Esophagus muscularis mucosa (tissue), 4 donors: ENCODE measurements around the gene ZNF513. TPM values are rescaled to one million over a fixed set of nuclear protein-coding genes. Genes with fewer than 3 reads are reported as not detected.

Experiments
- DNase-seq: peaks from one replicate; pipeline ENCODE4 v3.0.0-alpha.2; 2017; ENCODE audit errors: extremely low spot score
- H3K27ac ChIP-seq, 4 donors: fragments of 200-600 bp; sonication (generic); replicated peaks in 1 of 4; 1 replicate in 3 of 4; 2 replicates in 1 of 4; pipeline ENCODE4 v1.5.1; 2016 to 2019; ENCODE audit warnings: mild to moderate bottlenecking in 1 of 4
- H3K27me3 ChIP-seq, 4 donors: fragments of 200-600 bp; sonication (generic); one replicate each; pipeline versions ENCODE4 v1.5.1 to v1.6.0; 2016 to 2019
- H3K36me3 ChIP-seq, 4 donors: fragments of 200-600 bp; sonication (generic); one replicate each; pipeline ENCODE4 v1.5.1; 2016 to 2019
- H3K4me1 ChIP-seq, 4 donors: fragments of 200-600 bp; sonication (generic); one replicate each; pipeline ENCODE4 v1.5.1; 2016 to 2019
- H3K4me3 ChIP-seq, 4 donors: fragments of 200-600 bp; sonication (generic); 1 replicate in 2 of 4; 2 replicates in 2 of 4; pipeline ENCODE4 v1.5.1; 2016 to 2019; ENCODE audit warnings: mild to moderate bottlenecking in 4 of 4, moderate library complexity in 1 of 4
- H3K9me3 ChIP-seq, 4 donors: fragments of 200-600 bp; sonication (generic); 1 replicate in 3 of 4; 2 replicates in 1 of 4; pipeline ENCODE4 v1.5.1; 2016 to 2019
- CTCF ChIP-seq, 3 experiments: fragments of 200-600 bp in 2 of 3; fragments of 450-650 bp in 1 of 3; sonication (generic) in 2 of 3; IDR thresholded peaks; one replicate each; pipeline ENCODE4 v1.5.1; 2017 to 2019; ENCODE audit warnings: antibody characterized with exemption in 3 of 3, mild to moderate bottlenecking in 2 of 3, moderate library complexity in 1 of 3
- EP300 ChIP-seq: sonication (generic); formaldehyde crosslinking; IDR thresholded peaks from one replicate; pipeline ENCODE4 v1.6.1; 2017; ENCODE audit warnings: antibody characterized with exemption
- POLR2A ChIP-seq: fragments of 450-650 bp; IDR thresholded peaks from one replicate; pipeline ENCODE4 v1.6.1; 2017; ENCODE audit warnings: antibody characterized with exemption, moderate library complexity, mild to moderate bottlenecking, low read depth
- POLR2AphosphoS5 ChIP-seq, 2 donors: sonication (generic); formaldehyde crosslinking; IDR thresholded peaks; one replicate each; pipeline ENCODE4 v1.6.1; 2017; ENCODE audit warnings: antibody characterized with exemption in 2 of 2
- WGBS: methylation state at CpG from one replicate; pipeline ENCODE4 v1.1.5; 2018; 5-methylcytosine and 5-hydroxymethylcytosine counted together
- intact Hi-C: fragments of 100-400 bp; cut with DNase I; formaldehyde crosslinking; loops from one replicate; pipeline ENCODE4 v1.15.1; 2023
- total RNA-seq, 4 donors: library from RNA; depleted of rRNA; stranded (reverse); fragments of >200 nt; gene quantifications; one replicate each; pipeline versions ENCODE4 v1.1.0 to v1.2.1, GENCODE V29; 2016

ZNF513 gene
- total RNA-seq, 4 donors from 2014 or later = 8.3 to 14.5 (median 11.4) TPM

GRCh38 chr2:27377618-27378095 is 2.9 kb downstream of the ZNF513 start:
- no peak for DNase-seq
- Histone ChIP-seq H3K36me3 (peaks cover 52 to 77% (median 73%) of the 10 kb centered on the region in 4 donors), H3K4me1 (peaks cover 23 to 59% (median 33%) of the 10 kb centered on the region in 4 donors), H3K27me3 (no peaks in the 10 kb centered on the region), H3K27ac (no peak overlapping the region), H3K9me3 (no peaks in the 10 kb centered on the region), H3K4me3 (no peak overlapping the region)
- intact Hi-C loops = loop anchor here (10.0 kb wide), 1 partner anchor 163 kb away; the partner anchor contains the start of genes ATRAID, CAD and SLC5A6
- 82% methylated on average over 17 of the region's 18 CpGs for WGBS
- TF ChIP-seq POLR2A = no peak
- no peak for TF ChIP-seq POLR2AphosphoS5 (IDR thresholded peaks at IDR 0.05)
- TF ChIP-seq CTCF (IDR thresholded peaks at IDR 0.05) = no peak
- no peak for TF ChIP-seq EP300

GRCh38 chr2:27376866-27377617 is 3.5 kb downstream of the ZNF513 start:
- intact Hi-C loops = loop anchor here (10.0 kb wide), 1 partner anchor 162 kb away; the partner anchor contains the start of genes ATRAID, CAD and SLC5A6
- WGBS = 67% methylated on average over 7 of the region's 10 CpGs
- H3K4me1 ChIP-seq = peaks cover 28 to 65% (median 39%) of the 10 kb centered on the region in 4 donors
- H3K27ac ChIP-seq = no peak overlapping the region
- no peak overlapping the region for H3K4me3 ChIP-seq
- no peaks in the 10 kb centered on the region for H3K27me3 ChIP-seq
- DNase-seq = no peak
- H3K9me3 ChIP-seq = no peaks in the 10 kb centered on the region
- TF ChIP-seq POLR2A = no peak
- TF ChIP-seq POLR2AphosphoS5 (IDR thresholded peaks at IDR 0.05) = no peak
- TF ChIP-seq CTCF (IDR thresholded peaks at IDR 0.05) = no peak
- no peak for TF ChIP-seq EP300
- peaks cover 52 to 77% (median 70%) of the 10 kb centered on the region in 4 donors for H3K36me3 ChIP-seq

- intact Hi-C loops = loop anchor here (10.0 kb wide), 1 partner anchor 162 kb away; the partner anchor contains the start of genes ATRAID, CAD and SLC5A6
- Histone ChIP-seq H3K27ac (no peak overlapping the region), H3K9me3 (no peaks in the 10 kb centered on the region), H3K27me3 (no peaks in the 10 kb centered on the region), H3K36me3 (peaks cover 52 to 70% (median 63%) of the 10 kb centered on the region in 4 donors), H3K4me1 (peaks cover 33 to 68% (median 44%) of the 10 kb centered on the region in 4 donors), H3K4me3 (no peak overlapping the region)
- no peak for DNase-seq
- TF ChIP-seq POLR2A = no peak
- TF ChIP-seq EP300 = no peak
- TF ChIP-seq POLR2AphosphoS5 (IDR thresholded peaks at IDR 0.05) = no peak
- no peak for TF ChIP-seq CTCF (IDR thresholded peaks at IDR 0.05)
- 86% methylated on average over 11 of the region's 16 CpGs for WGBS
Measured at GRCh38 chr2:27376151-27376865, 4.2 kb downstream of the ZNF513 start.

- Histone ChIP-seq H3K4me3 (no peak overlapping the region), H3K9me3 (no peaks in the 10 kb centered on the region), H3K36me3 (peaks cover 52 to 68% (median 63%) of the 10 kb centered on the region in 4 donors), H3K27me3 (no peaks in the 10 kb centered on the region), H3K27ac (no peak overlapping the region), H3K4me1 (peaks cover 30 to 67% (median 41%) of the 10 kb centered on the region in 4 donors)
- no peak for TF ChIP-seq CTCF (IDR thresholded peaks at IDR 0.05)
- TF ChIP-seq POLR2A = no peak
- TF ChIP-seq EP300 = no peak
- 91% methylated on average over 19 of the region's 20 CpGs for WGBS
- no peak for DNase-seq
- intact Hi-C loops = loop anchor here (10.0 kb wide), 1 partner anchor 161 kb away; the partner anchor contains the start of genes ATRAID, CAD and SLC5A6
Measured at GRCh38 chr2:27375513-27376099, 4.9 kb downstream of the ZNF513 start.
